ENCODE data around the gene DPYSL5. TPM values are rescaled to one million over a fixed set of nuclear protein-coding genes. Genes with fewer than 3 reads are reported as not detected.

The DPYSL5 gene
- total RNA-seq, 2 donors from 2014 or later: 3.1 to 3.5 TPM

- H3K9me3 Mint-ChIP-seq: peaks cover 7% of the 10 kb centered on the region
- H3K27ac Mint-ChIP-seq: no peak overlapping the region
- peaks cover 9% of the 10 kb centered on the region for H3K4me1 Mint-ChIP-seq
- Histone ChIP-seq H3K4me1 (ENCODE audit: control insufficient read depth, insufficient read depth, low read length) (no peaks in the 10 kb centered on the region), H3K36me3 (ENCODE audit: control insufficient read depth, insufficient read depth, low read length) (no peaks in the 10 kb centered on the region), H3K27ac (ENCODE audit: low read depth, low read length) (no peak overlapping the region), H3K9ac (ENCODE audit: extremely low read depth, low read length, poor library complexity, severe bottlenecking) (no peak overlapping the region), H3K9me3 (ENCODE audit: control insufficient read depth, low read length) (no peaks in the 10 kb centered on the region), H3K27me3 (ENCODE audit: control insufficient read depth, insufficient read depth, low read length, poor library complexity, severe bottlenecking) (no peaks in the 10 kb centered on the region), H3K4me3 (ENCODE audit: low read length) (no peak overlapping the region)
- WGBS, 2 experiments (ENCODE audit: insufficient coverage in 1 of 2, insufficient read length in 1 of 2): 89 to 96% methylated on average over 5 to 6 of the region's 6 CpGs
- no peaks in the 10 kb centered on the region for H3K36me3 Mint-ChIP-seq (ENCODE audit: low read depth)
- H3K4me3 Mint-ChIP-seq: no peak overlapping the region
- peaks cover 10% of the 10 kb centered on the region for H3K27me3 Mint-ChIP-seq (ENCODE audit: insufficient read depth)
- TF ChIP-seq CTCF (conservative IDR thresholded peaks at IDR 0.05): no peak
- DNase-seq: peak; percentile 24
These were observed 29.0 kb upstream of the DPYSL5 start for GRCh38 chr2:26818972-26819371.

GRCh38 chr2:26820932-26821331, 27.0 kb upstream of the DPYSL5 start:
- TF ChIP-seq CTCF (conservative IDR thresholded peaks at IDR 0.05): no peak
- Histone ChIP-seq H3K9ac (ENCODE audit: extremely low read depth, low read length, poor library complexity, severe bottlenecking) (no peak overlapping the region), H3K9me3 (ENCODE audit: control insufficient read depth, low read length) (no peaks in the 10 kb centered on the region), H3K36me3 (ENCODE audit: control insufficient read depth, insufficient read depth, low read length) (no peaks in the 10 kb centered on the region), H3K4me1 (ENCODE audit: control insufficient read depth, insufficient read depth, low read length) (no peaks in the 10 kb centered on the region), H3K27me3 (ENCODE audit: control insufficient read depth, insufficient read depth, low read length, poor library complexity, severe bottlenecking) (no peaks in the 10 kb centered on the region), H3K4me3 (ENCODE audit: low read length) (no peak overlapping the region), H3K27ac (ENCODE audit: low read depth, low read length) (no peak overlapping the region)
- H3K36me3 Mint-ChIP-seq (ENCODE audit: low read depth): no peaks in the 10 kb centered on the region
- H3K27me3 Mint-ChIP-seq (ENCODE audit: insufficient read depth): peaks cover 8% of the 10 kb centered on the region
- 89 to 96% methylated on average over 5 to 7 of the region's 7 CpGs for WGBS, 2 experiments (ENCODE audit: insufficient coverage in 1 of 2, insufficient read length in 1 of 2)
- DNase-seq: no peak
- no peak overlapping the region for H3K4me3 Mint-ChIP-seq
- no peak overlapping the region for H3K27ac Mint-ChIP-seq
- peaks cover 9% of the 10 kb centered on the region for H3K4me1 Mint-ChIP-seq
- no peaks in the 10 kb centered on the region for H3K9me3 Mint-ChIP-seq

DNA sequence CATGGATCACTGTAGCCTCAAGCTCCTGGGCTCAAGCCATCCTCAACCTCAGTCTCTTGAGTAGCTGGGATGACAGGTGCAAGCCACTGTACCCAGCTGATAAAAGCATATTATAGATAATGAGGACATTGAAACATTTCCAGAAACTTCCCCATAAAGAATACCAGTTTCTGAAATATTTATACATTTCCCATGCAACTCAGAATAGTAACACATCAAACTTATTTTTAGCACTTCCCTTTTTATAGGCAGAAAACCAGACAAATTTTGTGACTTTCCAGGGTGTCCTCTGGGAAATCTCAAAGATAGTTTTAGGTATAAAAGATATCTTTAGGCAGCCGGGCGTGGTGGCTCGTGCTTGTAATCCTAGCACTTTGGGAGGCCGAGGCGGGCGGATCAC, 25.1 kb upstream of the DPYSL5 start:
- H3K36me3 ChIP-seq (ENCODE audit: control insufficient read depth, insufficient read depth, low read length): no peaks in the 10 kb centered on the region
- H3K36me3 Mint-ChIP-seq (ENCODE audit: low read depth): no peaks in the 10 kb centered on the region
- no peaks in the 10 kb centered on the region for H3K27me3 ChIP-seq (ENCODE audit: control insufficient read depth, insufficient read depth, low read length, poor library complexity, severe bottlenecking)
- WGBS, 2 experiments (ENCODE audit: insufficient coverage in 1 of 2, insufficient read length in 1 of 2): 93 to 96% methylated on average over 5 to 6 of the region's 6 CpGs
- no peak overlapping the region for H3K4me3 Mint-ChIP-seq
- H3K27ac Mint-ChIP-seq: no peak overlapping the region
- H3K9ac ChIP-seq (ENCODE audit: extremely low read depth, low read length, poor library complexity, severe bottlenecking): no peak overlapping the region
- no peak overlapping the region for H3K27ac ChIP-seq (ENCODE audit: low read depth, low read length)
- no peak for TF ChIP-seq CTCF (conservative IDR thresholded peaks at IDR 0.05)
- DNase-seq: no peak
- no peaks in the 10 kb centered on the region for H3K9me3 ChIP-seq (ENCODE audit: control insufficient read depth, low read length)
- H3K27me3 Mint-ChIP-seq (ENCODE audit: insufficient read depth): peaks cover 6% of the 10 kb centered on the region
- H3K4me3 ChIP-seq (ENCODE audit: low read length): no peak overlapping the region
- peaks cover 5% of the 10 kb centered on the region for H3K4me1 Mint-ChIP-seq
- no peaks in the 10 kb centered on the region for H3K9me3 Mint-ChIP-seq
- H3K4me1 ChIP-seq (ENCODE audit: control insufficient read depth, insufficient read depth, low read length): no peaks in the 10 kb centered on the region
